ENCODE data around the gene CNDP1.
A peak's percentile ranks its signal among the peaks of the same experiment; 100 is the strongest.

The CNDP1 gene

DNA sequence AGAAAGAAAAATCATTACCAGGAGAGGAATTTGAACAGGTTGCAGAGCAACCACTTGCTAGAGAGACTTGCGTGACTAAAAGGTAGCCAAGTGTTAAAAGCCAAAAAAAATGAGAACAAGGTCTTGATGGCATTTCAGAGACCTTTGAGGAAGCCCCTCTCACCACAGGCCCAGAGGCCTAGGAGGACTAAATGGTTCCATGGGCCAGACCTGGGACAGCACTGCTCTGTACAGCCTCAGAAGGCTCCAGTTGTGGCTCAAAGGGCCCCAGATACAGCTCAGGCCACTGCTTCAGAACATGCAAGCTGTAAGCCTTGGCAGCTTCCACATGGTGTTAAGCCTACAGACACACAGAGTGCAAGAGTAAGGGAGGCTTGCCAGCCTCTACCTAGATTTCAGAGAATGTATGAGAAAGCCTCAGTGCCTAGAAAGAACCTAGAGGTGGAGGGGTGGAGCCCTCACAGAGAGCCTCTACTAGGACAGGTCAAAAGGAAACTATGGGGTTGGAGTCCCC lies 15.3 kb downstream of the CNDP1 start:
- Histone ChIP-seq H3K36me3 (replicated peaks) (no peaks in the 10 kb centered on the region), H3K4me3 (ENCODE audit: low read depth, low read length) (no peak overlapping the region), H3K27me3 (replicated peaks) (no peaks in the 10 kb centered on the region), H3K27ac (no peak overlapping the region)
- in situ Hi-C loops (cut with HindIII; ENCODE audit: low pct_ligation_motif_present, low sequenced_read_pairs) = loop anchor here (25.0 kb wide), 1 partner anchor 87 kb away; the partner anchor contains the start of gene DIPK1C
- TF ChIP-seq, protein P1, sequence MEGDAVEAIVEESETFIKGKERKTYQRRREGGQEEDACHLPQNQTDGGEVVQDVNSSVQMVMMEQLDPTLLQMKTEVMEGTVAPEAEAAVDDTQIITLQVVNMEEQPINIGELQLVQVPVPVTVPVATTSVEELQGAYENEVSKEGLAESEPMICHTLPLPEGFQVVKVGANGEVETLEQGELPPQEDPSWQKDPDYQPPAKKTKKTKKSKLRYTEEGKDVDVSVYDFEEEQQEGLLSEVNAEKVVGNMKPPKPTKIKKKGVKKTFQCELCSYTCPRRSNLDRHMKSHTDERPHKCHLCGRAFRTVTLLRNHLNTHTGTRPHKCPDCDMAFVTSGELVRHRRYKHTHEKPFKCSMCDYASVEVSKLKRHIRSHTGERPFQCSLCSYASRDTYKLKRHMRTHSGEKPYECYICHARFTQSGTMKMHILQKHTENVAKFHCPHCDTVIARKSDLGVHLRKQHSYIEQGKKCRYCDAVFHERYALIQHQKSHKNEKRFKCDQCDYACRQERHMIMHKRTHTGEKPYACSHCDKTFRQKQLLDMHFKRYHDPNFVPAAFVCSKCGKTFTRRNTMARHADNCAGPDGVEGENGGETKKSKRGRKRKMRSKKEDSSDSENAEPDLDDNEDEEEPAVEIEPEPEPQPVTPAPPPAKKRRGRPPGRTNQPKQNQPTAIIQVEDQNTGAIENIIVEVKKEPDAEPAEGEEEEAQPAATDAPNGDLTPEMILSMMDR (IDR thresholded peaks at IDR 0.05; ENCODE audit: low read depth, low read length, missing control alignments) = no peak
- DNase-seq = no peak

DNA sequence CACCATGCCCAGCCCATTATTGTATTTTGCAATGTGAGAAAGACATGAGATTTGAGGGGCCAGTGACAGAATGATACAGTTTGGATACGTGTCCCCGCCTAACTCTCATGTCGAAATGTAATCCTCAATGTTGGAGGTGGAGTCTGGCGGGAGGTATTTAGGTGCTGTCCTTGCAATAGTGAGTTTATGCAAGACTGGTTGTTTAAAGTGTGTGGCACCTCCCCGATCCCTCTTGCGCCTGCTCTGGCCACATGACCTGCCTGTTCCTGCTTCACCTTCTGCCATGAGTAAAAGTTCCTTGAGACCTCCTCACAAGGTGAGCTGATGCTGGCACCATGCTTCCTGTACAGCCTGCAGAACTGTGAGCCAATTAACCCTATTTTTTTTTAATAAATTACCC lies 16.6 kb downstream of the CNDP1 start:
- in situ Hi-C loops (cut with HindIII; ENCODE audit: low pct_ligation_motif_present, low sequenced_read_pairs) = loop anchor here (25.0 kb wide), 1 partner anchor 89 kb away; the partner anchor contains the start of gene DIPK1C
- Histone ChIP-seq H3K36me3 (replicated peaks) (no peaks in the 10 kb centered on the region), H3K27me3 (replicated peaks) (no peaks in the 10 kb centered on the region), H3K4me3 (ENCODE audit: low read depth, low read length) (no peak overlapping the region), H3K27ac (no peak overlapping the region)
- no peak for DNase-seq
- TF ChIP-seq, protein P1 (IDR thresholded peaks at IDR 0.05; ENCODE audit: low read depth, low read length, missing control alignments) = no peak

DNA sequence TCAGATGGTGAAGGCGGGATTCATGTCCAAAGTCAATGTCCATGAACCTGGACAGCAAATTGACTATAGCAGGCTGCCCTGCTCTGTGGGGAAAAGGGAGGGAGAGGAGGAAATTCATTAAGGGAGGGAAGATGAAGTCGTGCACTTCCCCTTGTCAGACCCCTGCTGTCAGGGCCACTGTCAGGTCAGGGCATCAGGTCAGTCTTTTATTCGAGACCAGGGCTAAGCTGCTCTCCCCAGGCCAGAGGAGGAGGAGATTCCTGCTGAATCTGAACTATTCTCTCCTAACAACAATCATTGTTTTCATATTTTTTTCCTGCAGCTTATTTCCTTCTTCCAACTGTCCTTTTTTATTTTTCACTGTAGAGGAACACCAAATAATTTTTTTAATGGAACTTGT lies 17.2 kb downstream of the CNDP1 start:
- no peak for DNase-seq
- in situ Hi-C loops (cut with HindIII; ENCODE audit: low pct_ligation_motif_present, low sequenced_read_pairs) = loop anchor here (25.0 kb wide), 1 partner anchor 89 kb away; the partner anchor contains the start of gene DIPK1C
- no peaks in the 10 kb centered on the region for H3K36me3 ChIP-seq (replicated peaks)
- no peak overlapping the region for H3K27ac ChIP-seq
- TF ChIP-seq, protein P1 (IDR thresholded peaks at IDR 0.05; ENCODE audit: low read depth, low read length, missing control alignments) = no peak
- no peak overlapping the region for H3K4me3 ChIP-seq (ENCODE audit: low read depth, low read length)
- no peaks in the 10 kb centered on the region for H3K27me3 ChIP-seq (replicated peaks)

DNA sequence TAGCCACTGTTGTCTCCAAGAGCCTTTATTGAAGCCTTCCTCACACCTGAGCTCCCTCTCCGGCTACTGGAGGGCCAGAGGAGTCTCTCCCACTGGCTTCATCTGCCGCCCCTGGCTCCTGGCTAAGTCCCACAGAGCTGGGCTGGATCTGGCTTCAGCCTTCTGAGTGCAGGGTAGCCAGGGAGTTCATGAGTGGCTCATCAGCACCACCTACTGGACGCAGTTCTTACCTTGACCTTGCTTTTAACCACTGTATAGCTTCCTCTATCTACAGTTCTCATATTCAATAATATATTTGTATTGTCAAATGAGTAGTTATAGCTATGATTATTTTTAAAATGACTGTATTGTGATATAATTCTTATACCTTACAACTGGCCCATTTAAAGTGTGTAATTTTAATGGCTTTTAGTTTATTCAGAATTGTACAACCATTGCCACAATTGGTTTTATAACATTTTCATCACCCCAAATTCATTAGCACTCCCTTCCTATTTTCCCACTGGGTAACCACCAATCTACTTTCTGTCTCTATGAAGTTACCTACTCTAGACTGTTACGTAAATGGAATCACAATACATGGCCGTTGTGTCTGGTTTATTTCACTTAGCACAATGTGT lies 17.7 kb downstream of the CNDP1 start:
- TF ChIP-seq, protein P1 (IDR thresholded peaks at IDR 0.05; ENCODE audit: low read depth, low read length, missing control alignments) = peak; percentile 87
- no peak overlapping the region for H3K27ac ChIP-seq
- no peak overlapping the region for H3K4me3 ChIP-seq (ENCODE audit: low read depth, low read length)
- no peaks in the 10 kb centered on the region for H3K27me3 ChIP-seq (replicated peaks)
- peak; percentile 82 for DNase-seq
- in situ Hi-C loops (cut with HindIII; ENCODE audit: low pct_ligation_motif_present, low sequenced_read_pairs) = loop anchor here (25.0 kb wide), 1 partner anchor 90 kb away; the partner anchor contains the start of gene DIPK1C
- no peaks in the 10 kb centered on the region for H3K36me3 ChIP-seq (replicated peaks)

DNA sequence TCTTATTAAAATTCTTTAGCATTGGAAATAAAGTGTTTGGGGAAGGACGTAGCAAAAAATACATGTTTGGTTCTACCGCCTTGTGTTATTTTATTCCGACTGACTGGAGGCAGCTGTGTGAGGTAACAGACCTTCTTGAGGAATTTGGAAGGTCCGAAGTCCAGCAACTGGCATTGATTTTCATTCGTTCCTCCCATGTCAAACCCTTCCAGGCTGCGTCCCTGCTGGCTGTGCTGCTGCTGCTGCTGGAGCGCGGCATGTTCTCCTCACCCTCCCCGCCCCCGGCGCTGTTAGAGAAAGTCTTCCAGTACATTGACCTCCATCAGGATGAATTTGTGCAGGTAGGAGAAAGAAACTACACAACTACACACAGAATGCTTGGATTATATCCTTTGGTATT lies 21.8 kb downstream of the CNDP1 start:
- no peaks in the 10 kb centered on the region for H3K36me3 ChIP-seq (replicated peaks)
- in situ Hi-C loops (cut with HindIII; ENCODE audit: low pct_ligation_motif_present, low sequenced_read_pairs) = loop anchor here (25.0 kb wide), 1 partner anchor 94 kb away; the partner anchor contains the start of gene DIPK1C
- no peak overlapping the region for H3K27ac ChIP-seq
- TF ChIP-seq, protein P1 (IDR thresholded peaks at IDR 0.05; ENCODE audit: low read depth, low read length, missing control alignments) = no peak
- no peak overlapping the region for H3K4me3 ChIP-seq (ENCODE audit: low read depth, low read length)
- no peak for DNase-seq
- H3K27me3 ChIP-seq (replicated peaks) = no peaks in the 10 kb centered on the region
